OCI-LY3 (cell line): ENCODE data around the gene RNASE4.

Experiments used
- H2AFZ ChIP-seq: fragments of 200-600, 300-600 bp; shearing (Covaris generic); 2 replicates; pipeline ENCODE4 v1.6.0; 2014; ENCODE audit warnings: antibody characterized with exemption, low read depth, low read length
- H3K27ac ChIP-seq: fragments of 200-600, 300-600 bp; sonication (generic); 2 replicates; pipeline ENCODE4 v1.5.1; 2014; ENCODE audit warnings: mild to moderate bottlenecking, low read length, moderate library complexity, mixed read lengths
- H3K27me3 ChIP-seq: fragments of 200-600, 300-600 bp; sonication (generic); 2 replicates; pipeline ENCODE4 v1.6.1; 2014; ENCODE audit warnings: low read depth, low read length, mixed read lengths
- H3K36me3 ChIP-seq: fragments of 200-600, 300-600 bp; sonication (generic); replicated peaks from 2 replicates; pipeline ENCODE3; 2014; ENCODE audit warnings: low read depth, low read length, mixed read lengths
- H3K4me1 ChIP-seq: fragments of 300-600, 200-600 bp; sonication (generic); 2 replicates; pipeline ENCODE4 v1.6.1; 2014; ENCODE audit warnings: low read length, mixed read lengths
- H3K4me2 ChIP-seq: fragments of 200-600, 300-600 bp; sonication (generic); 2 replicates; pipeline ENCODE4 v1.6.1; 2014; ENCODE audit warnings: low read length, mixed read lengths
- H3K4me3 ChIP-seq: fragments of 300-600, 200-600 bp; sonication (generic); 2 replicates; pipeline ENCODE4 v1.5.1; 2014; ENCODE audit warnings: antibody characterized with exemption, mild to moderate bottlenecking, low read length, moderate library complexity
- H3K79me2 ChIP-seq: fragments of 300-600, 200-600 bp; shearing (Covaris generic); 2 replicates; pipeline ENCODE4 v1.6.1; 2014; ENCODE audit warnings: mild to moderate bottlenecking, low read length, mixed read lengths
- H3K9ac ChIP-seq: fragments of 300-600, 200-600 bp; shearing (Covaris generic); 2 replicates; pipeline ENCODE4 v1.6.0; 2014; ENCODE audit warnings: mild to moderate bottlenecking, low read length, moderate library complexity
- H3K9me3 ChIP-seq: fragments of 200-600, 300-600 bp; shearing (Covaris generic); 2 replicates; pipeline ENCODE4 v1.6.1; 2014; ENCODE audit warnings: low read length, mixed read lengths; ENCODE audit not compliant: insufficient read depth
- H4K20me1 ChIP-seq: fragments of 200-600, 300-600 bp; sonication (generic); 2 replicates; pipeline ENCODE4 v1.6.1; 2016; ENCODE audit warnings: low read length, mixed read lengths; ENCODE audit not compliant: insufficient read depth
- EZH2phosphoT487 ChIP-seq: fragments of 200-600 bp; shearing (Covaris generic); IDR thresholded peaks from 2 replicates; pipeline ENCODE4 v1.6.1; 2018; ENCODE audit warnings: antibody characterized with exemption, mixed run types, low read depth
- TF ChIP-seq, protein P1 (sequence below): fragments of 200-600, 300-600 bp; sonication (generic); IDR thresholded peaks from 2 replicates; pipeline ENCODE4 v1.5.1; 2014; ENCODE audit warnings: antibody characterized with exemption, low read length, low read depth

The RNASE4 gene

DNA sequence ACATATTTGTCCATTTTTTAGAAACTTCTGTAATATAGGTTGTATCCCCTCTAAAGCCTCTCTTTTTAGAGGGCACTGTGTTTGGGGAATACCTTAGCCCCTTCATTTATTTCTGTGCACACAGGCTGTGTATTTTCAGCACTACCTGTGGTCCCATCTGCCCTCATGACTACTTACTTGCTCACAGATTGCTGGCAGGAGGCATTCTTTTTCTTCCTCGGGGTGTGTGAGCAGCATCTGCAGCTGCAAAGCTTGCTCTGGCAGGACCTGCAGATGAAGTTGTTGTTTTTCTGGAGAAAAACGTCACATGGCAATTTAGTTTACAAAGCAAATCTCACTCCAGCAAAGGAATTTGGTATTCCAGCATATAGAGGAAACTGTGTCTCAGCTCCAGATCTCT is 28.5 kb downstream of the RNASE4 start:
- no peak overlapping the region for H3K9ac ChIP-seq
- no peak overlapping the region for H3K4me2 ChIP-seq
- H3K27me3 ChIP-seq: no peaks in the 10 kb centered on the region
- peaks cover 10% of the 10 kb centered on the region for H3K36me3 ChIP-seq
- no peaks in the 10 kb centered on the region for H3K79me2 ChIP-seq
- H3K4me1 ChIP-seq: peaks cover 36% of the 10 kb centered on the region
- H4K20me1 ChIP-seq: no peaks in the 10 kb centered on the region
- H2AFZ ChIP-seq: no peak overlapping the region
- 0 out of 2 replicates have a peak, but pooled peaks cover 10% of the 10 kb centered on the region for H3K9me3 ChIP-seq
- TF ChIP-seq, protein P1, sequence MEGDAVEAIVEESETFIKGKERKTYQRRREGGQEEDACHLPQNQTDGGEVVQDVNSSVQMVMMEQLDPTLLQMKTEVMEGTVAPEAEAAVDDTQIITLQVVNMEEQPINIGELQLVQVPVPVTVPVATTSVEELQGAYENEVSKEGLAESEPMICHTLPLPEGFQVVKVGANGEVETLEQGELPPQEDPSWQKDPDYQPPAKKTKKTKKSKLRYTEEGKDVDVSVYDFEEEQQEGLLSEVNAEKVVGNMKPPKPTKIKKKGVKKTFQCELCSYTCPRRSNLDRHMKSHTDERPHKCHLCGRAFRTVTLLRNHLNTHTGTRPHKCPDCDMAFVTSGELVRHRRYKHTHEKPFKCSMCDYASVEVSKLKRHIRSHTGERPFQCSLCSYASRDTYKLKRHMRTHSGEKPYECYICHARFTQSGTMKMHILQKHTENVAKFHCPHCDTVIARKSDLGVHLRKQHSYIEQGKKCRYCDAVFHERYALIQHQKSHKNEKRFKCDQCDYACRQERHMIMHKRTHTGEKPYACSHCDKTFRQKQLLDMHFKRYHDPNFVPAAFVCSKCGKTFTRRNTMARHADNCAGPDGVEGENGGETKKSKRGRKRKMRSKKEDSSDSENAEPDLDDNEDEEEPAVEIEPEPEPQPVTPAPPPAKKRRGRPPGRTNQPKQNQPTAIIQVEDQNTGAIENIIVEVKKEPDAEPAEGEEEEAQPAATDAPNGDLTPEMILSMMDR: no peak
- TF ChIP-seq EZH2phosphoT487: no peak
- no peak overlapping the region for H3K27ac ChIP-seq
- no peak overlapping the region for H3K4me3 ChIP-seq

DNA sequence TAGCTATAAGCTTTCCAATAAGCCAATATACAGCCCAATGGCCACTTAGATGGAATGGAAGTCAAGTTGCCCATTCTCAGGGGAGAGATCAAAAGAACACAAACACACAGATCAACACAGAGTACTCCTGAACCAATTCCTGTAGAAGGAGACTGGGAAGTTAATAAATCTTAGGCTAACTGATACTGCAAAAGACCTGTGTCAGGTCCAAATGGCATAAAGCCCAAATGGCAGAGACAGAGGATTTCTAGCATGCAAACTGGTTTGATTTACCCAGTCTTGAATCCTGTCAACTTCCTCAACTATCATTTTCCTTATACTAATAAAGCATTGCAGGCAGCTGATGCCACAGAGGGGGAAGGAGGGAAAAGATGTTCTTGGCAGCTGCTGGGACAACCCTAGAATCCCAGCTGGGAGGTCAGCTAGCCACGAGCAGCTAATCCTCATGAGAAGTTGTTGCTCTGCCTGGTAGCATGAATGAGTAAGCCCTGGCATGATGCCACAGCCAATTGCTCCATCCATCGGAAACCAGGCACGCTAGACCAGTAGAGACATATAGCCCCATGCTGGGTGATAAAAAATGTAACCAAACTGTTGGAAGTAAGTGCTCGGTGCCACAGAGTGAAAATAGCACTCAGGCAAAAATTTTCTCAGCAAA is 30.4 kb downstream of the RNASE4 start:
- Histone ChIP-seq H3K4me2 (peak overlapping the region; percentile 34), H3K27ac (peak overlapping the region; percentile 62), H3K9me3 (peaks cover 14% of the 10 kb centered on the region; the same call in 1 of the 2 replicates), H3K36me3 (peaks cover 13% of the 10 kb centered on the region), H3K9ac (no peak overlapping the region), H3K4me1 (peaks cover 45% of the 10 kb centered on the region), H4K20me1 (no peaks in the 10 kb centered on the region), H3K27me3 (no peaks in the 10 kb centered on the region), H3K4me3 (no peak overlapping the region), H2AFZ (no peak overlapping the region), H3K79me2 (no peaks in the 10 kb centered on the region)
- TF ChIP-seq, protein P1: no peak
- no peak for TF ChIP-seq EZH2phosphoT487

DNA sequence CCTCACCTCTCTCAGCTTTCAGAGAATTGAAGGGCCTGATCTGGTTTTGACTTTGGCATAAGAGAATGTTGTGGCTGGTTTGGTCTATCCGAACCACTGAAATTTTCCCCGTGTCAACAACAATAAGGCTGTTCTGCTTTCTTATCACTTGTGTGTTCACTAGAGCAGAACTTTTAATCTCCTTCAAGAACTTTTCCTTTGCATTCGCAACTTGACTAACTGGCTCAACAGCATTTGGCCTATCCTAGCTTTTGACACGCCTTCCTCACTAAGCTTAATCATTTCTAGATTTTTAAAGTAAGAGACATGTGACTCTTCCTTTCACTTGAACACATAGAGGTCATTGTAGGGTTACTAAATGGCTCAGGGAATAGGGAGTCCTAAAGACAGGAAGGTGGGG is 35.4 kb downstream of the RNASE4 start:
- no peak for TF ChIP-seq EZH2phosphoT487
- TF ChIP-seq, protein P1: no peak
- peaks cover 9% of the 10 kb centered on the region; the same call in 1 of the 2 replicates for H3K27me3 ChIP-seq
- 0 out of 2 replicates have a peak overlapping the region, but pooled peaks have one; percentile 36 for H2AFZ ChIP-seq
- no peak overlapping the region for H3K4me3 ChIP-seq
- H3K79me2 ChIP-seq: no peaks in the 10 kb centered on the region
- H3K9ac ChIP-seq: no peak overlapping the region
- peaks cover 51% of the 10 kb centered on the region for H3K4me1 ChIP-seq
- H3K9me3 ChIP-seq: peaks cover 14% of the 10 kb centered on the region; the same call in 1 of the 2 replicates
- H4K20me1 ChIP-seq: no peaks in the 10 kb centered on the region
- peak overlapping the region; percentile 24 for H3K27ac ChIP-seq
- peak overlapping the region; percentile 38 for H3K4me2 ChIP-seq
- peaks cover 12% of the 10 kb centered on the region for H3K36me3 ChIP-seq

- no peak for TF ChIP-seq EZH2phosphoT487
- TF ChIP-seq, protein P1: no peak
- no peak overlapping the region for H2AFZ ChIP-seq
- H3K27me3 ChIP-seq: peaks cover 9% of the 10 kb centered on the region; the same call in 1 of the 2 replicates
- H4K20me1 ChIP-seq: no peaks in the 10 kb centered on the region
- peaks cover 10% of the 10 kb centered on the region; the same call in 1 of the 2 replicates for H3K9me3 ChIP-seq
- no peaks in the 10 kb centered on the region for H3K79me2 ChIP-seq
- peaks cover 9% of the 10 kb centered on the region for H3K36me3 ChIP-seq
- no peak overlapping the region for H3K4me2 ChIP-seq
- peaks cover 51% of the 10 kb centered on the region for H3K4me1 ChIP-seq
- no peak overlapping the region for H3K9ac ChIP-seq
- H3K4me3 ChIP-seq: no peak overlapping the region
- no peak overlapping the region for H3K27ac ChIP-seq
These were observed 36.4 kb downstream of the RNASE4 start for GRCh38 chr14:20720741-20721140.
